ENCODE data around the gene KCNQ4. TPM values are rescaled to one million over a fixed set of nuclear protein-coding genes. Genes with fewer than 3 reads are reported as not detected.
A peak's percentile ranks its signal among the peaks of the same experiment; 100 is the strongest.

KCNQ4 gene
- total and polyA plus RNA-seq, 10 of the 15 experiments (the other 5 are each of a cell fraction or from before 2014, with no cell fraction given) = 0.04 to 0.18 (median 0.08) TPM; not detected in 2

DNA sequence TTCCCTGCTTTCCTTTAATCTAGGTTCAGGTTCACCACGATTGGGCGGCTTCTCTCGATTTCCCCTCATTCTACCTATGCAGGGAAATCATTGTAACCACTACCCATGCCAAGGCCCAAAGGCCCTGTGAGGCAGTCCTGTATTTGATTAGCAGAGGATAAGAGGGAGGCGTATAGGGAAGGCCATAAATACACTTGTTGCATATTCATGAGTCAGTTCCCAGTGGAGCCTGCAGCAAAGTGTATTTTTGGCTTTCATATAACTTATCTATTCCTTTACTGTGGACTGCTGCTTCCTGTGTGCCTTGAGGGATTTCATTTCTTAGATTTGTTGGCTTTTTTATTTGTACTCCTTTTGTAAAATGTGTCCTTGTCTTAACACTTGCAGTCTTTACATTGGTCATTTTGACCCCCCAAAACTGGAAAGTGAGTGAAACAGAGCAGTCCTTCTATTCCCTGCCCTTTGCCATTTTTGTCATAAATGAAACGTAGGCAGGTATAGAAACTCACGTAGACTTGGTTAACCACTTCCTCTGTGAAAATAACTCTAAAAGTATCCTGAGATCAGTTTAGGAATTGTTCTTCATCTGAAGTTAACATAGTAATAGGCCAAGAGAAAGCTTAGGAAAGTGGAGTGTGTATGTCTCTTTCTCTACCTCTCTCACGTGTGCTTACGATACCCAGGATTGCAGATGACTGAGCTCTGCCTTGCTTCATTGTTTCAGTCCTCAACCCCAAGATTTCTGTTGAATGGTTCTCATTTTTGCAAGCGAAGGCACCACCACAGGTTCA, 19.6 kb upstream of the KCNQ4 start (continued):
- TF ChIP-seq SIN3A (IDR thresholded peaks at IDR 0.05; ENCODE audit: low read depth, low read length) = no peak
- TF ChIP-seq RAD51 (IDR thresholded peaks at IDR 0.05) = peak; percentile 47; the same call in 1 of the 2 replicates
- TF ChIP-seq SRF (IDR thresholded peaks at IDR 0.05; ENCODE audit: low read depth in 2 of 2, low read length in 2 of 2) = no peak
- peak; percentile 90 to 93 for TF ChIP-seq IKZF2 (IDR thresholded peaks at IDR 0.05)
- TF ChIP-seq, protein P1, sequence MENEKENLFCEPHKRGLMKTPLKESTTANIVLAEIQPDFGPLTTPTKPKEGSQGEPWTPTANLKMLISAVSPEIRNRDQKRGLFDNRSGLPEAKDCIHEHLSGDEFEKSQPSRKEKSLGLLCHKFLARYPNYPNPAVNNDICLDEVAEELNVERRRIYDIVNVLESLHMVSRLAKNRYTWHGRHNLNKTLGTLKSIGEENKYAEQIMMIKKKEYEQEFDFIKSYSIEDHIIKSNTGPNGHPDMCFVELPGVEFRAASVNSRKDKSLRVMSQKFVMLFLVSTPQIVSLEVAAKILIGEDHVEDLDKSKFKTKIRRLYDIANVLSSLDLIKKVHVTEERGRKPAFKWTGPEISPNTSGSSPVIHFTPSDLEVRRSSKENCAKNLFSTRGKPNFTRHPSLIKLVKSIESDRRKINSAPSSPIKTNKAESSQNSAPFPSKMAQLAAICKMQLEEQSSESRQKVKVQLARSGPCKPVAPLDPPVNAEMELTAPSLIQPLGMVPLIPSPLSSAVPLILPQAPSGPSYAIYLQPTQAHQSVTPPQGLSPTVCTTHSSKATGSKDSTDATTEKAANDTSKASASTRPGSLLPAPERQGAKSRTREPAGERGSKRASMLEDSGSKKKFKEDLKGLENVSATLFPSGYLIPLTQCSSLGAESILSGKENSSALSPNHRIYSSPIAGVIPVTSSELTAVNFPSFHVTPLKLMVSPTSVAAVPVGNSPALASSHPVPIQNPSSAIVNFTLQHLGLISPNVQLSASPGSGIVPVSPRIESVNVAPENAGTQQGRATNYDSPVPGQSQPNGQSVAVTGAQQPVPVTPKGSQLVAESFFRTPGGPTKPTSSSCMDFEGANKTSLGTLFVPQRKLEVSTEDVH (IDR thresholded peaks at IDR 0.05; ENCODE audit: low read depth, partially characterized antibody) = no peak
- no peak for TF ChIP-seq SIX5 (IDR thresholded peaks at IDR 0.05; ENCODE audit: low read depth, low read length, severe bottlenecking)
- TF ChIP-seq, protein P2, sequence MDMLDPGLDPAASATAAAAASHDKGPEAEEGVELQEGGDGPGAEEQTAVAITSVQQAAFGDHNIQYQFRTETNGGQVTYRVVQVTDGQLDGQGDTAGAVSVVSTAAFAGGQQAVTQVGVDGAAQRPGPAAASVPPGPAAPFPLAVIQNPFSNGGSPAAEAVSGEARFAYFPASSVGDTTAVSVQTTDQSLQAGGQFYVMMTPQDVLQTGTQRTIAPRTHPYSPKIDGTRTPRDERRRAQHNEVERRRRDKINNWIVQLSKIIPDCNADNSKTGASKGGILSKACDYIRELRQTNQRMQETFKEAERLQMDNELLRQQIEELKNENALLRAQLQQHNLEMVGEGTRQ (IDR thresholded peaks at IDR 0.05; ENCODE audit: borderline replicate concordance, low read depth, low read length) = no peak; the same call in 1 of the 2 replicates
- peak; percentile 58; the same call in 1 of the 2 replicates for TF ChIP-seq NBN (IDR thresholded peaks at IDR 0.05)
- TF ChIP-seq SP1 (IDR thresholded peaks at IDR 0.05; ENCODE audit: low read depth, low read length) = no peak
- no peak for TF ChIP-seq KAT2A (conservative IDR thresholded peaks at IDR 0.05; ENCODE audit: control insufficient read depth, low read depth, low read length)
- TF ChIP-seq RFX5 (IDR thresholded peaks at IDR 0.05; ENCODE audit: low read depth, low read length) = no peak
- no peak for TF ChIP-seq ZSCAN29 (IDR thresholded peaks at IDR 0.05)
- TF ChIP-seq POLR2AphosphoS2 (IDR thresholded peaks at IDR 0.05; ENCODE audit: low read depth, low read length) = no peak
- TF ChIP-seq, protein P3, sequence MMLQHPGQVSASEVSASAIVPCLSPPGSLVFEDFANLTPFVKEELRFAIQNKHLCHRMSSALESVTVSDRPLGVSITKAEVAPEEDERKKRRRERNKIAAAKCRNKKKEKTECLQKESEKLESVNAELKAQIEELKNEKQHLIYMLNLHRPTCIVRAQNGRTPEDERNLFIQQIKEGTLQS (IDR thresholded peaks at IDR 0.05; ENCODE audit: borderline replicate concordance, extremely low read depth, low read depth, low read length) = no peak
- TF ChIP-seq CHD4 (IDR thresholded peaks at IDR 0.05) = no peak
- no peak for TF ChIP-seq LARP7 (IDR thresholded peaks at IDR 0.05)
- TF ChIP-seq KLF5 (IDR thresholded peaks at IDR 0.05; ENCODE audit: partially characterized antibody) = no peak
- no peak for TF ChIP-seq YY1 (IDR thresholded peaks at IDR 0.05; ENCODE audit: low read depth, low read length)
- peak; percentile 72 for TF ChIP-seq MTA2 (IDR thresholded peaks at IDR 0.05; ENCODE audit: low read depth)
- peak; percentile 48 to 54; a peak in 1 of 4 replicates for TF ChIP-seq EP300 (IDR thresholded peaks at IDR 0.05; ENCODE audit: borderline replicate concordance in 1 of 2, control insufficient read depth in 1 of 2, low read depth in 2 of 2, low read length in 2 of 2)
- no peak; a peak in 1 of 4 replicates for TF ChIP-seq CEBPB (IDR thresholded peaks at IDR 0.05; ENCODE audit: borderline replicate concordance in 1 of 2, low read depth in 2 of 2, low read length in 2 of 2)
- TF ChIP-seq BCL11A (IDR thresholded peaks at IDR 0.05; ENCODE audit: low read depth, low read length) = no peak
- TF ChIP-seq RAD21 (IDR thresholded peaks at IDR 0.05; ENCODE audit: insufficient read depth, low read depth, low read length) = no peak
- TF ChIP-seq NFIC (IDR thresholded peaks at IDR 0.05; ENCODE audit: low read depth, low read length) = peak; percentile 76
- peak; percentile 71; the same call in 1 of the 2 replicates for TF ChIP-seq CREB1 (IDR thresholded peaks at IDR 0.05; ENCODE audit: low read depth)
- peak; percentile 65; the same call in 1 of the 2 replicates for TF ChIP-seq DPF2 (IDR thresholded peaks at IDR 0.05)
- no peak for TF ChIP-seq ZNF217 (IDR thresholded peaks at IDR 0.05)
- 0 out of 2 replicates have a peak, but pooled peaks have one; percentile 23 for TF ChIP-seq ZBED1 (IDR thresholded peaks at IDR 0.05; ENCODE audit: borderline replicate concordance)
- peak; percentile 55; the same call in 1 of the 2 replicates for TF ChIP-seq EED (IDR thresholded peaks at IDR 0.05; ENCODE audit: low read depth)
- TF ChIP-seq HDAC6 (IDR thresholded peaks at IDR 0.05; ENCODE audit: unreplicated experiment) = no peak

Data from GM12878 (cell line).